Common myeloid progenitor, CD34-positive (primary cell): Measurements from ENCODE around the gene CFC1.
"Not testable (repeated sequence)": the region's sequence is repeated elsewhere in the genome, so short reads cannot be mapped to it uniquely, and the experiment has no call there.

Experiments used
- CTCF ChIA-PET: fragments of 350-600 bp; sonication (Branson Sonifier 250); formaldehyde crosslinking; loops from one replicate; lab custom pipeline; 2021; ENCODE audit warnings: antibody characterized with exemption; lab: Charles Lee
- POLR2A ChIA-PET: fragments of 350-600 bp; sonication (Branson Sonifier 250); formaldehyde crosslinking; loops from one replicate; lab custom pipeline; 2021; ENCODE audit warnings: antibody characterized with exemption; lab: Charles Lee
- DNase-seq, 3 donors: peaks; one replicate each; pipeline versions ENCODE4 v3.0.0 to v3.0.0-alpha.2; 2013
- H3K27ac ChIP-seq, 2 experiments: 1 replicate in 1 of 2; 2 replicates in 1 of 2; pipeline ENCODE4 v1.7.0; 2013; ENCODE audit warnings: inconsistent platforms in 2 of 2, low read length in 2 of 2, mild to moderate bottlenecking in 2 of 2, low read depth in 1 of 2, moderate library complexity in 1 of 2; ENCODE audit not compliant: severe bottlenecking in 2 of 2, insufficient read depth in 1 of 2, poor library complexity in 1 of 2
- H3K27me3 ChIP-seq, 5 experiments: replicated peaks in 2 of 5; 1 replicate in 3 of 5; 2 replicates in 2 of 5; pipeline versions ENCODE4 v1.6.1 to v1.7.0; 2013; ENCODE audit warnings: low read length in 4 of 5, mild to moderate bottlenecking in 2 of 5, moderate library complexity in 2 of 5, inconsistent platforms in 1 of 5; ENCODE audit not compliant: insufficient read depth in 5 of 5, control insufficient read depth in 4 of 5
- H3K36me3 ChIP-seq, 4 experiments: 1 replicate in 2 of 4; 2 replicates in 2 of 4; pipeline versions ENCODE4 v1.6.1 to v1.7.0; 2013; ENCODE audit warnings: low read length in 3 of 4, control low read depth in 1 of 4, mild to moderate bottlenecking in 1 of 4; ENCODE audit not compliant: control insufficient read depth in 4 of 4, insufficient read depth in 4 of 4
- H3K4me1 ChIP-seq, 4 experiments: 1 replicate in 3 of 4; 2 replicates in 1 of 4; pipeline versions ENCODE4 v1.6.1 to v1.7.1; 2013; ENCODE audit warnings: low read length in 3 of 4, mild to moderate bottlenecking in 3 of 4, control low read depth in 1 of 4, inconsistent platforms in 1 of 4, moderate library complexity in 1 of 4; ENCODE audit not compliant: control insufficient read depth in 4 of 4, insufficient read depth in 4 of 4; ENCODE audit errors: control extremely low read depth in 1 of 4
- H3K4me3 ChIP-seq, 7 experiments: 1 replicate in 4 of 7; 2 replicates in 3 of 7; pipeline versions ENCODE4 v1.5.1 to v1.7.0; 2013; ENCODE audit warnings: mild to moderate bottlenecking in 7 of 7, low read length in 6 of 7, moderate library complexity in 6 of 7, inconsistent platforms in 2 of 7, low read depth in 2 of 7, control low read depth in 1 of 7; ENCODE audit not compliant: insufficient read depth in 4 of 7, control insufficient read depth in 1 of 7; ENCODE audit errors: extremely low read depth in 1 of 7
- H3K9me3 ChIP-seq, 5 experiments: 1 replicate in 4 of 5; 2 replicates in 1 of 5; pipeline versions ENCODE4 v1.6.1 to v1.7.1; 2013; ENCODE audit warnings: low read length in 4 of 5, mild to moderate bottlenecking in 2 of 5, inconsistent platforms in 1 of 5, low read depth in 1 of 5, moderate library complexity in 1 of 5; ENCODE audit not compliant: control insufficient read depth in 4 of 5, insufficient read depth in 2 of 5; ENCODE audit errors: control extremely low read depth in 1 of 5
- WGBS: methylation state at CpG from one replicate; pipeline ENCODE4 v1.1.5; 2013; ENCODE audit not compliant: insufficient coverage; 5-methylcytosine and 5-hydroxymethylcytosine counted together

Gene CFC1

DNA sequence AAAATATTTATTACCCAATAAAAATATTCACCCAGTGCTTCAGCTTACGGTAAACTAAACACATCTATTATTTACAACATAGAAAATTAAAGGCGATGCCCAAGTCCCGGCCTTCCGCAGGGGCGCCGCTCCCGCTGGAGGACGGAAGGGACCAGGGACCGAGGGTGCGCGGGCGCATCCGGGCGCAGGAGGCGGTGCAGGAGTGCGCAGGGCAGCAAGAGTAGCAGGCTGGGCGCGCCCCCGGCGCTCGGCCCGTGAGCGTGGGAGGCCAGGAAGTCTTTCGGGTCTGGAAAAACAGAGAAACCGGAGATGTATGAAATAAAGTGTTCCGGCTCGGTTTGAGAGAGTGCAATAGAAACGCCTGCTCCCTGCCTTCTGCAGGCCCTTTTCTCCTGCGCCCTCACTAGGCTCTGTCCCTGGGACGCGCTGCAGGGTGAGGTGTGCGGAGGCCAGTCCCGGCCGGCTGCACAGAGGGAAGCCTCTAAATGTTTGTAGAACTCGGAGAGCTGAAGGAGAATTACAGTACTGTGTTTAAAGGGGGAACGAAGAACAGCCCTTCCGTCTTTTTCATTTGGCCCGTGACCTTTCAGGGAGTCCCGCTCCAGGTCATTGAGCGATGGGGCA, 6.5 kb downstream of the CFC1 start:
- H3K27me3 ChIP-seq: peaks cover 0 to 13% (median 0%) of the 10 kb centered on the region in 5 experiments
- CTCF ChIA-PET, H3K4me1 ChIP-seq, H3K9me3 ChIP-seq, H3K36me3 ChIP-seq, H3K4me3 ChIP-seq, H3K27ac ChIP-seq, DNase-seq, POLR2A ChIA-PET: not testable (repeated sequence)
- WGBS: 14% methylated on average over 4 of the region's 40 CpGs

DNA sequence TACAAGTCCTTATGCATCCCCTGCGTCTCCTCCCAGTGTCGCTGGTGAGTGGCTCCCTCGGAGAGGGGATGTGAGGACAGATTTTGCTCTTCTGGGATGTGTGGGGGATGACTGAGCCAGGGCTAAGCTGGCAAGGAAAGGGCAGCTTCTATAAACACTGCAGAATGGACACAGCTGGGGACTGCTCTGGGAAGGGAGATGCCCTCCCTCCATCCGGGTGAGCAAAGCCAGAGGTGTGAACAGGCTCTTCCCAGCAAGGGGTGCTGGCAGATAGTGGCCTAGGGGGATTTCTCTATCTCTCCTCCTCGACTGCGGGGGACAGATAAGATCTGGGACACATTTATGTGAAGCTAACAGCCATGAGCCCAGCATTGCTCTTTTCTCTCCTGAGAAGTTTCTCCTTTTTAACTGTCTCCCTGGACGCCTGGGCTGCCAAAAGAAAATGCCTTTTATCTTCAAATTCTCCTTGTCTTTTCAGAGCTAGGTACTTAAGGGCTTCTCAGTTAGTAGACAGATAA, 8.5 kb downstream of the CFC1 start:
- DNase-seq, POLR2A ChIA-PET, CTCF ChIA-PET, H3K36me3 ChIP-seq, H3K9me3 ChIP-seq, H3K4me1 ChIP-seq, H3K27ac ChIP-seq, H3K4me3 ChIP-seq: not testable (repeated sequence)
- H3K27me3 ChIP-seq: peaks cover 0 to 11% (median 0%) of the 10 kb centered on the region in 5 experiments
- WGBS: no CpG with 5 or more reads among the region's 7 CpGs

DNA sequence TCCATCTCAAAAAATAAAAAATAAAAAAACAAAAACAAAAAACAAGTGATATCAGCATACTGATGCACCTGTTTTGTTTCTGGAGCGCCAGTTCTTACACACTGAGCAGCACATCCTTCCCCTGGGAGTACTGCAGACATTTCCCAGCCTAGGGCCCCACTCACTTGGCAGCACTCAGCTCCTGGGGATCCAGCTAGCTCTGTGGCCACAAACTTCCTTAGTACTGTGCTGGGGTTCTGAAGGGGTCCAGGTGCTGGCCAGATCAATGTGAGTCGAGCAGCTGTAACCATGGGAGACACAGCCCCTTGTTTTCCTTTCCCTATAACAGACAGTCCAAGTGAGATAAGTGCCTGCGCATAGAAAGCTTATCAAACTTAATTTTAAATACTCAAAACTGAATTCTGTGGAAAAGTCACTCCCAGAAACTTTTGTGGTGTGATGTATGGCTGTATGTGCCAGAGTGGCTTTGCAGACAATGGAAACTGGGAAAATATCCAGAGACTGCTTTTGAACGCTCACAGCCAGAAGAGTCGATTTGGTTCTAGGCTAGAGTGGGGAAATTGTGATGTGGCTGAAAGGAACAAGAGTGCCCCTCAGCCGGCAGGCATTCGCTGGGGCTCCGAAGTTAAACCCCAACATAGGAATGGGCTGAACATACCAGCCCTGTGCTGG, 9.1 kb downstream of the CFC1 start:
- H3K27ac ChIP-seq, H3K9me3 ChIP-seq, H3K4me1 ChIP-seq, H3K4me3 ChIP-seq, CTCF ChIA-PET, POLR2A ChIA-PET, DNase-seq, H3K36me3 ChIP-seq: not testable (repeated sequence)
- H3K27me3 ChIP-seq: peaks cover 0 to 11% (median 0%) of the 10 kb centered on the region in 5 experiments
- no CpG with 5 or more reads among the region's 8 CpGs for WGBS

DNA sequence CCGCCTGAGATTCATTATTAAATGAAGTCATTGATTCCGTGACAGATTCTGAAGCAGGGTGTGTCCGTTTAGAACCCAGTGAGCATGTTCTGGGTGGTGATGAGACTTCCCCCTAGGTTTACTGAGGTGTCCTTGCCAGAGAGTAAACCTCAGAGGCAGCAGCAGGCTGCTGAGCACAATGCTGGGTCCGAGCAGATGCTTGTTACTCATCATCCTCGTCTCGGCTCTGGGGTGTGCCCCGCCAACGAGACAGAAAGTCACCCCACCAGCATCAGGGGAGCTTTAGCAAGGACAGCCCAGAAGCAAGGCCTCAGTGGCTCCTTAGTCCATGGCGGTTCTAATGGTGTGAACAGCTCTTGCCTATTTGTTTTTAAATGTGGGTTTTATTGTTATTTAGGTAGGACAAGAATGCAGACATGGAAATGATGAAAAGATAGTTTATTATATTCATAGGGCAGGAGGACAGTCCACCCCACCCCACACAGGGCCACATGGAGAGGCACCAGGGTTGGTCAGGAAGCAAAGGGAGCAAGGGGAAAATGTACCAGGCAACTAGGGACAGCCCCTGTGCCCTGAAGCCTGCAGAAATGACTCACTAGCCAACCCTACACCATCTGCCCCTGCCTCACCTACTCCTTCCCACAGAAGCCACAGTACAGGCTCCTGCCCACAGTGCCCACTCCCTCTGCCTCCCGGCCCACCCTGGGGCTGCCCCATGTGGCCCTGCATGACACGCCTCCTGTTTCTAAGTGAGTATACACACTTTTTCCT, 10.5 kb downstream of the CFC1 start:
- CTCF ChIA-PET, H3K27ac ChIP-seq, H3K4me3 ChIP-seq, H3K9me3 ChIP-seq, H3K4me1 ChIP-seq, DNase-seq, H3K36me3 ChIP-seq, POLR2A ChIA-PET, H3K27me3 ChIP-seq: not testable (repeated sequence)
- no CpG with 5 or more reads among the region's 11 CpGs for WGBS

DNA sequence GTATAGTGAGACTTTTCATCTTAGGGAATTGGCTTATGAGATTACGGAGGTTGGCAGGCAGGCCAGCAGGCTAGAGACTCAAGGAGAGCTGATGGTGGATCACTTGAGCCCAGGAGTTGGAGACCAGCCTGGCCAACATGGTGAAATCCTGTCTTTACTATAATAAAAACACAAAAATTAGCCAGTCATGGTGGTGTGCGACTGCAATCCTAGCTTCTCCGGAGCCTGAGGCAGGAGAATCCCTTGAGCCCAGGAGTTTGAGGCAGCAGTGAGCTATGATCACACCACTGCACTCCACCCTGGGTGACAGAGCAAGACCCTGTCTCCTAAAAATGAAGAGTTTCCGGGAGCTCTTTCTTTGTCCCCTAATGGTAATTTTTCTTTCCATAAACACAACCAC, 14.6 kb downstream of the CFC1 start:
- POLR2A ChIA-PET, H3K36me3 ChIP-seq, CTCF ChIA-PET, H3K27ac ChIP-seq, H3K4me1 ChIP-seq, H3K9me3 ChIP-seq, DNase-seq, H3K27me3 ChIP-seq, H3K4me3 ChIP-seq: not testable (repeated sequence)
- no CpG with 5 or more reads among the region's 4 CpGs for WGBS

DNA sequence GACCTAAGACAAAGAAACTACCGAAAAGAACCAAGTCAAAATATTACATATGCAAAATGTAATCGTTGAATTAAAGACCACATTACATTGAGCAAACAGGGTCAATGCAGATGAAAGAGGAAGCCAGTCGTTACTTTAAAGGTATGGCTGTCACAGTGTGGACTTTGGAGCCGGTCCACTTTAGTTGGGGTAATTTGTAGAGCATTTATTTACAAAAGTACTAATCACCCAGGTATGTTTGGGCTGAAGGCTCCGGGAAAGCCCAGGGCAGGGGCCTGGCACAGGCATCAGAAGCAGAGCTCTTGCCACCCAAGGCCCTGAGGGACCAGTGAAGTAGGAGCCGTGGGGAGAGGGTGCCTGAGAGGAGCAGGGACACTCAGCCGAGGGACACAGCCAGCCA, 15.8 kb downstream of the CFC1 start:
- DNase-seq, H3K9me3 ChIP-seq, H3K4me3 ChIP-seq, H3K36me3 ChIP-seq, CTCF ChIA-PET, H3K4me1 ChIP-seq, POLR2A ChIA-PET, H3K27me3 ChIP-seq, H3K27ac ChIP-seq: not testable (repeated sequence)
- 92% methylated on average over 2 of the region's 7 CpGs for WGBS

DNA sequence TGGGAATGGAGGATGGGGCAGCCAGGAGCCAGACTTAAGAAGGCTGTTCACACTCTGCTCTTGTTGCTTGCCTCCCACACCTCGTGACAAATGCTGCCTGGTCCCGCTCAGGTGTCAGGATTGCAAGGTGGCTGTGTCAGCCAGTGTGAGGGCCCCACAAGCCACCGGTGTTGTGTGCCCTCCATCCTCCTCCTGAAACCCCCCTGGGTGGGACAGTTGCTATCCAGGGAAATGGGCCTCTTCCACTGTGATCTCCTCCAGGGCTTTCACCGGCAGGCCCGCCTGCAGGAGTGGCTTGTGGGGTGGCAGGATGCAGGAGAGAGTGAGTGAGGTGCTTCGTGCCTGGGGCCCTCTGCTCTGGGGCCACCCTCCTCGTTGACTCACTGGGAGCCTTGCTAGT, 16.4 kb downstream of the CFC1 start:
- CTCF ChIA-PET, POLR2A ChIA-PET, H3K4me3 ChIP-seq: not testable (repeated sequence)

More for the DNA sequence above, 16.4 kb downstream of the CFC1 start:
- WGBS: no CpG with 5 or more reads among the region's 7 CpGs
- H3K9me3 ChIP-seq, H3K4me1 ChIP-seq, H3K36me3 ChIP-seq, H3K27ac ChIP-seq, H3K27me3 ChIP-seq, DNase-seq: not testable (repeated sequence)
